GM12878 (cell line): ENCODE measurements around the gene CTNNA2. TPM values are rescaled to one million over a fixed set of nuclear protein-coding genes. Genes with fewer than 3 reads are reported as not detected.

Source experiments
- ATAC-seq: fragments of 200-7000 bp; cut with Tn5 transposase; 3 replicates; pipeline ENCODE4 v1.9.1; 2020; ENCODE audit warnings: mild to moderate bottlenecking, moderate library complexity
- BruUV-seq: library from RNA; stranded (reverse); fragments of 400-500 nt; replicated peaks from 2 replicates; lab custom pipeline; 2021; lab: Mats Ljungman, UMichigan
- CTCF ChIA-PET: fragments of 300-600 bp; sonication (Branson Sonifier 250); formaldehyde crosslinking; extraction: SDS; loops from one replicate; lab custom pipeline; 2021; ENCODE audit warnings: inconsistent platforms; lab: Yijun Ruan, JAX
- POLR2A ChIA-PET: fragments of 350-600 bp; formaldehyde crosslinking; extraction: SDS; loops from one replicate; lab custom pipeline; 2021; ENCODE audit warnings: inconsistent platforms; lab: Charles Lee
- RAD21 ChIA-PET: fragments of 300-600 bp; sonication (Branson Sonifier 250); formaldehyde crosslinking; loops from one replicate; lab custom pipeline; 2023; ENCODE audit warnings: antibody characterized with exemption; ENCODE audit not compliant: unreplicated experiment; lab: Charles Lee
- SMC1A ChIA-PET: fragments of 300-600 bp; sonication (Branson Sonifier 250); formaldehyde crosslinking; loops from one replicate; lab custom pipeline; 2023; ENCODE audit not compliant: unreplicated experiment, uncharacterized antibody; lab: Charles Lee
- DNase-seq: peaks from one replicate; pipeline ENCODE4 v3.0.0-alpha.2; 2011; ENCODE audit warnings: low read depth, low spot score
- FAIRE-seq: peaks from 3 replicates; lab custom pipeline; 2011; peaks lifted over from hg19 to GRCh38; lab: Jason Lieb, UNC
- H2AFZ ChIP-seq: 2 replicates; pipeline ENCODE4 v1.6.0; 2011; ENCODE audit warnings: low read depth, low read length, control low read depth; ENCODE audit not compliant: control insufficient read depth
- H3K27ac ChIP-seq: 2 replicates; pipeline ENCODE4 v1.5.1; 2011; ENCODE audit warnings: control low read depth; ENCODE audit not compliant: control insufficient read depth, insufficient read depth
- H3K27me3 ChIP-seq, 2 experiments: replicated peaks in 1 of 2; 2 replicates each; pipeline versions ENCODE4 v1.6.0 to v1.6.1; 2011; ENCODE audit warnings: low read length in 1 of 2; ENCODE audit not compliant: control insufficient read depth in 2 of 2, insufficient read depth in 2 of 2
- H3K36me3 ChIP-seq, 2 experiments: 2 replicates each; pipeline ENCODE4 v1.5.1; 2011; ENCODE audit warnings: low read length in 1 of 2; ENCODE audit not compliant: control insufficient read depth in 2 of 2, insufficient read depth in 2 of 2
- H3K4me1 ChIP-seq: 2 replicates; pipeline ENCODE4 v1.6.1; 2011; ENCODE audit warnings: mild to moderate bottlenecking, low read length, moderate library complexity, mixed read lengths; ENCODE audit not compliant: control insufficient read depth, insufficient read depth
- H3K4me2 ChIP-seq: 2 replicates; pipeline ENCODE4 v1.6.0; 2011; ENCODE audit warnings: control low read depth; ENCODE audit not compliant: control insufficient read depth, insufficient read depth
- H3K4me3 ChIP-seq: fragments of 200-600 bp; sonication (generic); 2 replicates; pipeline ENCODE4 v1.5.1; 2016
- H3K79me2 ChIP-seq: 2 replicates; pipeline ENCODE4 v1.6.0; 2011; ENCODE audit warnings: low read length; ENCODE audit not compliant: control insufficient read depth, insufficient read depth
- H3K9ac ChIP-seq: 2 replicates; pipeline ENCODE4 v1.8.0; 2011; ENCODE audit warnings: low read length, control low read depth, mixed read lengths; ENCODE audit not compliant: control insufficient read depth, insufficient read depth
- H3K9me3 ChIP-seq: replicated peaks from 3 replicates; pipeline ENCODE4 v1.5.1; 2011; ENCODE audit warnings: mild to moderate bottlenecking, low read length; ENCODE audit not compliant: control insufficient read depth, insufficient read depth
- H4K20me1 ChIP-seq: 2 replicates; pipeline ENCODE4 v1.6.0; 2011; ENCODE audit not compliant: control insufficient read depth, insufficient read depth
- FOXK2 ChIP-seq: fragments of 450-650 bp; IDR thresholded peaks from 2 replicates; pipeline ENCODE4 v1.6.1; 2017; ENCODE audit warnings: mild to moderate bottlenecking, moderate library complexity
- HDGF ChIP-seq: fragments of 450-650 bp; IDR thresholded peaks from 2 replicates; pipeline ENCODE4 v1.6.1; 2016; ENCODE audit warnings: antibody characterized with exemption
- NRF1 ChIP-seq: conservative IDR thresholded peaks from 2 replicates; pipeline ENCODE4 v1.6.1; 2011; ENCODE audit warnings: mild to moderate bottlenecking, low read depth, low read length, improper control_type of control experiment
- WGBS: methylation state at CpG from one replicate; pipeline ENCODE4 v1.1.6; 2016; ENCODE audit warnings: low lambda C conversion rate; ENCODE audit not compliant: insufficient replicate concordance, insufficient coverage; ENCODE audit errors: missing lambda C conversion rate; 5-methylcytosine and 5-hydroxymethylcytosine counted together
- in situ Hi-C: fragments of 300-500 bp; cut with MboI; formaldehyde crosslinking; loops from 9 replicates; pipeline ENCODE4 v1.14.3; 2018; ENCODE audit warnings: mixed read lengths
- intact Hi-C: fragments of 100-400 bp; cut with micrococcal nuclease; formaldehyde crosslinking; loops from one replicate; pipeline ENCODE4 v1.14.2; 2022; ENCODE audit not compliant: unreplicated experiment
- polyA plus RNA-seq, 11 experiments: library from polyadenylated mRNA; depleted of rRNA in 4 of 11; unstranded in 6 of 11; stranded (reverse) in 5 of 11; fragments of >200 nt; fragmentation: Nextera tagmentation in 4 of 11; fragmentation: Illumina TruSeq in 1 of 11; extraction: Ambion mirVana in 4 of 11; extraction: Trizol in 1 of 11; gene quantifications; 1 replicate in 1 of 11; 2 replicates in 10 of 11; pipeline versions ENCODE4 v1.2.1 to v1.2.3, GENCODE V29; 2011 to 2016; ENCODE audit warnings: inconsistent platforms in 2 of 11, missing spikeins in 2 of 11, low read depth in 1 of 11
- total RNA-seq, 4 experiments: library from RNA; depleted of rRNA in 3 of 4; stranded (reverse); fragments of >200 nt in 3 of 4; fragmentation: Illumina TruSeq in 1 of 4; extraction: Trizol in 1 of 4; gene quantifications; 2 replicates each; pipeline versions ENCODE4 v1.2.1 to v1.2.3, GENCODE V29; 2013 to 2021
- TF ChIP-seq, protein P1 (sequence below): fragments of 450-650 bp; conservative IDR thresholded peaks from 2 replicates; pipeline ENCODE4 v1.6.1; 2017; ENCODE audit warnings: mild to moderate bottlenecking, moderate library complexity

The CTNNA2 gene
- total and polyA plus RNA-seq, 10 of the 15 experiments (the other 5 are each of a cell fraction or from before 2014, with no cell fraction given) = 2.4 to 36.2 (median 6.6) TPM

DNA sequence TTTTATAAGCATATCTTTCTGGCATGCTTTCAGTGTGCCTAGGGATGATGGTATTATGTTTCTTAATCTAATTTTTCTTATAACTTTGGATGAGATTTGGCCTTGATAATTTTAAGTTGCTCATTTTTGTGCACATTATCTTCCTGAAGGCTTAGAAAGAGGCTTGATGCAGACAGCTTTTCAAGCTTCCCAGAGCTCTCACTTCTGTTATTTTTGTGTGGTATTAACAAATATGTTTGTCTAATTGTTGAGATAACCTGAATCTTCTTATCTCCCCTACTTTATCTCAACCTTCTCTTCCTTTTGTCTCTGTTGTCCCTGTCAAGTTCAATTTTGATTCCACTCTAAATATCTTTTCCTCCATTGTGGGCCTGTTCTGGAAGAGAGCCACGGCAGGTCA lies 904.9 kb downstream of the CTNNA2 start:
- Histone ChIP-seq H3K9ac (no peak overlapping the region), H3K9me3 (no peaks in the 10 kb centered on the region; the same call in 2 of the 3 replicates), H4K20me1 (no peaks in the 10 kb centered on the region), H2AFZ (no peak overlapping the region), H3K4me3 (no peak overlapping the region), H3K36me3 (no peaks in the 10 kb centered on the region), H3K27me3 (no peaks in the 10 kb centered on the region), H3K79me2 (no peaks in the 10 kb centered on the region), H3K27ac (no peak overlapping the region), H3K4me2 (no peak overlapping the region), H3K4me1 (no peaks in the 10 kb centered on the region)
- BruUV-seq = no TSS peak
- ChIA-PET SMC1A (interaction anchor here (1.0 to 1.3 kb wide), 2 partner anchors 12 to 15 kb away, joined by 3 read pairs; no protein-coding TSS in a partner anchor), RAD21 (no interaction called here), POLR2A (no interaction called here), CTCF (no interaction called here)
- TF ChIP-seq HDGF (no peak), NRF1 (no peak), FOXK2 (no peak)
- TF ChIP-seq, protein P1, sequence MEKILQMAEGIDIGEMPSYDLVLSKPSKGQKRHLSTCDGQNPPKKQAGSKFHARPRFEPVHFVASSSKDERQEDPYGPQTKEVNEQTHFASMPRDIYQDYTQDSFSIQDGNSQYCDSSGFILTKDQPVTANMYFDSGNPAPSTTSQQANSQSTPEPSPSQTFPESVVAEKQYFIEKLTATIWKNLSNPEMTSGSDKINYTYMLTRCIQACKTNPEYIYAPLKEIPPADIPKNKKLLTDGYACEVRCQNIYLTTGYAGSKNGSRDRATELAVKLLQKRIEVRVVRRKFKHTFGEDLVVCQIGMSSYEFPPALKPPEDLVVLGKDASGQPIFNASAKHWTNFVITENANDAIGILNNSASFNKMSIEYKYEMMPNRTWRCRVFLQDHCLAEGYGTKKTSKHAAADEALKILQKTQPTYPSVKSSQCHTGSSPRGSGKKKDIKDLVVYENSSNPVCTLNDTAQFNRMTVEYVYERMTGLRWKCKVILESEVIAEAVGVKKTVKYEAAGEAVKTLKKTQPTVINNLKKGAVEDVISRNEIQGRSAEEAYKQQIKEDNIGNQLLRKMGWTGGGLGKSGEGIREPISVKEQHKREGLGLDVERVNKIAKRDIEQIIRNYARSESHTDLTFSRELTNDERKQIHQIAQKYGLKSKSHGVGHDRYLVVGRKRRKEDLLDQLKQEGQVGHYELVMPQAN = no peak
- in situ Hi-C loops = no loop called here
- DNase-seq (no peak), FAIRE-seq (no peak), ATAC-seq (no peak)
- intact Hi-C loops = no loop called here
- 56% methylated on average over 1 of the region's 1 CpG for WGBS
